Adipocyte (in vitro differentiated cells): ENCODE measurements around the gene MRPL49.
"Not testable (repeated sequence)": the region's sequence is repeated elsewhere in the genome, so short reads cannot be mapped to it uniquely, and the experiment has no call there.

ENCODE experiments used
- DNase-seq: peaks from one replicate; pipeline ENCODE4 v3.0.0-alpha.2; 2015; ENCODE audit warnings: low read depth
- H3K27me3 ChIP-seq: replicated peaks from 2 replicates; pipeline ENCODE4 v1.7.0; 2013; ENCODE audit warnings: mild to moderate bottlenecking, low read length, moderate library complexity; ENCODE audit not compliant: control insufficient read depth, insufficient read depth
- H3K36me3 ChIP-seq: 2 replicates; pipeline ENCODE4 v1.7.0; 2013; ENCODE audit warnings: low read length, mild to moderate bottlenecking, moderate library complexity; ENCODE audit not compliant: control insufficient read depth, insufficient read depth, severe bottlenecking
- H3K4me1 ChIP-seq: 2 replicates; pipeline ENCODE4 v1.7.0; 2013; ENCODE audit warnings: mild to moderate bottlenecking, low read length, moderate library complexity; ENCODE audit not compliant: control insufficient read depth, insufficient read depth
- H3K4me3 ChIP-seq: 2 replicates; pipeline ENCODE4 v1.7.0; 2013; ENCODE audit warnings: mild to moderate bottlenecking, low read length, moderate library complexity
- H3K9ac ChIP-seq: 2 replicates; pipeline ENCODE4 v1.7.0; 2013; ENCODE audit warnings: mild to moderate bottlenecking, low read length, moderate library complexity
- H3K9me3 ChIP-seq: 2 replicates; pipeline ENCODE4 v1.7.0; 2013; ENCODE audit warnings: mild to moderate bottlenecking, low read length, moderate library complexity; ENCODE audit not compliant: control insufficient read depth

The MRPL49 gene

GRCh38 chr11:65147352-65148075, 25.4 kb downstream of the MRPL49 start:
- Histone ChIP-seq H3K4me3 (no peak overlapping the region), H3K36me3 (no peaks in the 10 kb centered on the region)

GRCh38 chr11:65148657-65149056, 26.5 kb downstream of the MRPL49 start:
- H3K4me1 ChIP-seq = peaks cover 12% of the 10 kb centered on the region
- no peak overlapping the region for H3K4me3 ChIP-seq
- DNase-seq = no peak
- no peaks in the 10 kb centered on the region for H3K36me3 ChIP-seq
- peaks cover 2% of the 10 kb centered on the region for H3K27me3 ChIP-seq
- H3K9me3 ChIP-seq = no peaks in the 10 kb centered on the region
- H3K9ac ChIP-seq = no peak overlapping the region

More at GRCh38 chr11:65147352-65148075, 25.4 kb downstream of the MRPL49 start:
- Histone ChIP-seq H3K9me3 (no peaks in the 10 kb centered on the region), H3K4me1 (peaks cover 12% of the 10 kb centered on the region), H3K27me3 (no peaks in the 10 kb centered on the region), H3K9ac (no peak overlapping the region)
- DNase-seq = no peak

GRCh38 chr11:65150131-65150508, 28.0 kb downstream of the MRPL49 start:
- peaks cover 12% of the 10 kb centered on the region for H3K4me1 ChIP-seq
- not testable (repeated sequence) for H3K36me3 ChIP-seq, H3K27me3 ChIP-seq, DNase-seq, H3K9me3 ChIP-seq
- H3K4me3 ChIP-seq = peak overlapping the region; percentile 32
- peak overlapping the region; percentile 30 for H3K9ac ChIP-seq

GRCh38 chr11:65150509-65151299, 28.6 kb downstream of the MRPL49 start:
- peaks cover 3% of the 10 kb centered on the region for H3K27me3 ChIP-seq
- peak overlapping the region; percentile 30 for H3K9ac ChIP-seq
- H3K4me3 ChIP-seq = peak overlapping the region; percentile 32
- H3K9me3 ChIP-seq = no peaks in the 10 kb centered on the region
- H3K36me3 ChIP-seq = no peaks in the 10 kb centered on the region
- H3K4me1 ChIP-seq = peaks cover 12% of the 10 kb centered on the region
- DNase-seq = peak; percentile 85

- Histone ChIP-seq H3K9me3 (no peaks in the 10 kb centered on the region), H3K9ac (no peak overlapping the region), H3K36me3 (no peaks in the 10 kb centered on the region), H3K4me1 (peaks cover 12% of the 10 kb centered on the region), H3K4me3 (no peak overlapping the region), H3K27me3 (peaks cover 3% of the 10 kb centered on the region)
- no peak for DNase-seq
These were observed 29.3 kb downstream of the MRPL49 start for GRCh38 chr11:65151331-65151899.

- Histone ChIP-seq H3K36me3 (no peaks in the 10 kb centered on the region), H3K4me1 (peaks cover 12% of the 10 kb centered on the region), H3K9ac (no peak overlapping the region), H3K27me3 (peaks cover 3% of the 10 kb centered on the region), H3K4me3 (no peak overlapping the region), H3K9me3 (no peaks in the 10 kb centered on the region)
- peak; percentile 1 for DNase-seq
These were observed 30.0 kb downstream of the MRPL49 start for GRCh38 chr11:65152122-65152521.

GRCh38 chr11:65156256-65156655, 34.1 kb downstream of the MRPL49 start:
- H3K27me3 ChIP-seq = peaks cover 3% of the 10 kb centered on the region

GRCh38 chr11:65156926-65157325, 34.8 kb downstream of the MRPL49 start:
- Histone ChIP-seq H3K4me3 (no peak overlapping the region), H3K36me3 (no peaks in the 10 kb centered on the region), H3K4me1 (no peaks in the 10 kb centered on the region), H3K9ac (no peak overlapping the region), H3K27me3 (peaks cover 3% of the 10 kb centered on the region), H3K9me3 (no peaks in the 10 kb centered on the region)
- no peak for DNase-seq

More at GRCh38 chr11:65156256-65156655, 34.1 kb downstream of the MRPL49 start:
- no peak for DNase-seq
- no peaks in the 10 kb centered on the region for H3K36me3 ChIP-seq
- no peaks in the 10 kb centered on the region for H3K9me3 ChIP-seq
- H3K4me3 ChIP-seq = no peak overlapping the region
- H3K9ac ChIP-seq = no peak overlapping the region
- H3K4me1 ChIP-seq = no peaks in the 10 kb centered on the region

GRCh38 chr11:65157336-65157735, 35.2 kb downstream of the MRPL49 start:
- Histone ChIP-seq H3K9me3 (no peaks in the 10 kb centered on the region), H3K4me3 (no peak overlapping the region), H3K36me3 (no peaks in the 10 kb centered on the region), H3K9ac (no peak overlapping the region), H3K4me1 (no peaks in the 10 kb centered on the region), H3K27me3 (peaks cover 3% of the 10 kb centered on the region)
- no peak for DNase-seq

GRCh38 chr11:65159012-65159411, 36.9 kb downstream of the MRPL49 start:
- H3K4me1 ChIP-seq = no peaks in the 10 kb centered on the region
- no peak overlapping the region for H3K4me3 ChIP-seq
- no peaks in the 10 kb centered on the region for H3K27me3 ChIP-seq
- H3K36me3 ChIP-seq = no peaks in the 10 kb centered on the region
- H3K9ac ChIP-seq = no peak overlapping the region
- H3K9me3 ChIP-seq = no peaks in the 10 kb centered on the region
- DNase-seq = no peak

GRCh38 chr11:65160643-65161042, 38.5 kb downstream of the MRPL49 start:
- Histone ChIP-seq H3K4me3 (no peak overlapping the region), H3K36me3 (no peaks in the 10 kb centered on the region), H3K4me1 (peaks cover 5% of the 10 kb centered on the region), H3K27me3 (no peaks in the 10 kb centered on the region), H3K9me3 (no peaks in the 10 kb centered on the region), H3K9ac (no peak overlapping the region)
- no peak for DNase-seq
